ENCODE results near the gene FAM219A. TPM values are rescaled to one million over a fixed set of nuclear protein-coding genes. Genes with fewer than 3 reads are reported as not detected.

Gene FAM219A
- total RNA-seq, 2 donors from 2014 or later: 17.1 to 19.6 TPM

DNA sequence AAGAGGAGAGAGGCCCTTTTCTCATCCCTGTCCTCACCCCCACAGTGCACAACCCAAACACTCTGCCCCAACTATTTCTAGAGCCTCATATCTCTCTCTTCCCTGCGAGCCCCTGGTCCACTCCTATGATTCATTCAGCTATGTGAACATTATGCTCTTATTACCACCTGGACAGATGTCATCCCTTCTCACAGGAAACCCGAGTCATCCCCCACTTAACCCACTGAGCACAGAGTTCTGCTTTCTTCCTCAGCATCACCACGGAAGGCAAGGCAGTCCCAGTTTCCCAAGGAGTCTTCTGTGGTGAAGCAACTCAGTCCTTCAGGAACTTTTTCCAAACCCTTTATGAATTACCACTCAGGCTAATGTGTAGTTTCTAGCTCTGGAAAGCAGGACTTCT, 1.6 kb upstream of the FAM219A start:
- no peak for DNase-seq
- no peaks in the 10 kb centered on the region for H3K36me3 ChIP-seq (ENCODE audit: control insufficient read depth, insufficient read depth, low read length)
- no peak overlapping the region for H3K27ac ChIP-seq (ENCODE audit: low read depth, low read length)
- H3K9me3 ChIP-seq (ENCODE audit: control insufficient read depth, low read length): no peaks in the 10 kb centered on the region
- no peak overlapping the region for H3K4me3 Mint-ChIP-seq
- no peaks in the 10 kb centered on the region for H3K36me3 Mint-ChIP-seq (ENCODE audit: low read depth)
- H3K4me3 ChIP-seq (ENCODE audit: low read length): no peak overlapping the region
- TF ChIP-seq, protein P1, sequence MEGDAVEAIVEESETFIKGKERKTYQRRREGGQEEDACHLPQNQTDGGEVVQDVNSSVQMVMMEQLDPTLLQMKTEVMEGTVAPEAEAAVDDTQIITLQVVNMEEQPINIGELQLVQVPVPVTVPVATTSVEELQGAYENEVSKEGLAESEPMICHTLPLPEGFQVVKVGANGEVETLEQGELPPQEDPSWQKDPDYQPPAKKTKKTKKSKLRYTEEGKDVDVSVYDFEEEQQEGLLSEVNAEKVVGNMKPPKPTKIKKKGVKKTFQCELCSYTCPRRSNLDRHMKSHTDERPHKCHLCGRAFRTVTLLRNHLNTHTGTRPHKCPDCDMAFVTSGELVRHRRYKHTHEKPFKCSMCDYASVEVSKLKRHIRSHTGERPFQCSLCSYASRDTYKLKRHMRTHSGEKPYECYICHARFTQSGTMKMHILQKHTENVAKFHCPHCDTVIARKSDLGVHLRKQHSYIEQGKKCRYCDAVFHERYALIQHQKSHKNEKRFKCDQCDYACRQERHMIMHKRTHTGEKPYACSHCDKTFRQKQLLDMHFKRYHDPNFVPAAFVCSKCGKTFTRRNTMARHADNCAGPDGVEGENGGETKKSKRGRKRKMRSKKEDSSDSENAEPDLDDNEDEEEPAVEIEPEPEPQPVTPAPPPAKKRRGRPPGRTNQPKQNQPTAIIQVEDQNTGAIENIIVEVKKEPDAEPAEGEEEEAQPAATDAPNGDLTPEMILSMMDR (conservative IDR thresholded peaks at IDR 0.05): no peak
- no peaks in the 10 kb centered on the region for H3K9me3 Mint-ChIP-seq
- H3K4me1 ChIP-seq (ENCODE audit: control insufficient read depth, insufficient read depth, low read length): no peaks in the 10 kb centered on the region
- no peak overlapping the region for H3K27ac Mint-ChIP-seq
- no peak overlapping the region for H3K9ac ChIP-seq (ENCODE audit: extremely low read depth, low read length, poor library complexity, severe bottlenecking)
- H3K4me1 Mint-ChIP-seq: peaks cover 31% of the 10 kb centered on the region
- 88 to 100% methylated on average over 2 to 3 of the region's 3 CpGs for WGBS, 2 experiments (ENCODE audit: insufficient coverage in 1 of 2, insufficient read length in 1 of 2)
- peaks cover 8% of the 10 kb centered on the region for H3K27me3 ChIP-seq (ENCODE audit: control insufficient read depth, insufficient read depth, low read length, poor library complexity, severe bottlenecking)
- peaks cover 16% of the 10 kb centered on the region for H3K27me3 Mint-ChIP-seq (ENCODE audit: insufficient read depth)

- Histone ChIP-seq H3K27ac (ENCODE audit: low read depth, low read length) (no peak overlapping the region), H3K4me3 (ENCODE audit: low read length) (no peak overlapping the region), H3K4me1 (ENCODE audit: control insufficient read depth, insufficient read depth, low read length) (no peaks in the 10 kb centered on the region), H3K36me3 (ENCODE audit: control insufficient read depth, insufficient read depth, low read length) (no peaks in the 10 kb centered on the region), H3K9ac (ENCODE audit: extremely low read depth, low read length, poor library complexity, severe bottlenecking) (no peak overlapping the region), H3K9me3 (ENCODE audit: control insufficient read depth, low read length) (no peaks in the 10 kb centered on the region), H3K27me3 (ENCODE audit: control insufficient read depth, insufficient read depth, low read length, poor library complexity, severe bottlenecking) (peaks cover 8% of the 10 kb centered on the region)
- WGBS, 2 experiments (ENCODE audit: insufficient coverage in 1 of 2, insufficient read length in 1 of 2): 89 to 96% methylated on average over 14 of the region's 14 CpGs
- H3K27me3 Mint-ChIP-seq (ENCODE audit: insufficient read depth): peaks cover 16% of the 10 kb centered on the region
- H3K9me3 Mint-ChIP-seq: no peaks in the 10 kb centered on the region
- H3K36me3 Mint-ChIP-seq (ENCODE audit: low read depth): no peaks in the 10 kb centered on the region
- peaks cover 31% of the 10 kb centered on the region for H3K4me1 Mint-ChIP-seq
- H3K4me3 Mint-ChIP-seq: peak overlapping the region; percentile 79
- DNase-seq: no peak
- H3K27ac Mint-ChIP-seq: no peak overlapping the region
- TF ChIP-seq, protein P1 (conservative IDR thresholded peaks at IDR 0.05): no peak
These were observed 986 bp upstream of the FAM219A start for GRCh38 chr9:34459356-34459755.

GRCh38 chr9:34458959-34459340, 580 bp upstream of the FAM219A start:
- no peak overlapping the region for H3K9ac ChIP-seq (ENCODE audit: extremely low read depth, low read length, poor library complexity, severe bottlenecking)
- H3K27me3 ChIP-seq (ENCODE audit: control insufficient read depth, insufficient read depth, low read length, poor library complexity, severe bottlenecking): peaks cover 8% of the 10 kb centered on the region
- no peak overlapping the region for H3K27ac ChIP-seq (ENCODE audit: low read depth, low read length)
- DNase-seq: no peak
- H3K9me3 ChIP-seq (ENCODE audit: control insufficient read depth, low read length): no peaks in the 10 kb centered on the region
- peak overlapping the region; percentile 79 for H3K4me3 Mint-ChIP-seq
- H3K36me3 Mint-ChIP-seq (ENCODE audit: low read depth): no peaks in the 10 kb centered on the region
- peak overlapping the region; percentile 70 for H3K4me3 ChIP-seq (ENCODE audit: low read length)
- H3K4me1 Mint-ChIP-seq: peaks cover 31% of the 10 kb centered on the region
- TF ChIP-seq, protein P1 (conservative IDR thresholded peaks at IDR 0.05): no peak
- H3K27ac Mint-ChIP-seq: peak overlapping the region; percentile 31
- WGBS, 2 experiments (ENCODE audit: insufficient coverage in 1 of 2, insufficient read length in 1 of 2): 45 to 50% methylated on average over 11 of the region's 11 CpGs
- no peaks in the 10 kb centered on the region for H3K9me3 Mint-ChIP-seq
- no peaks in the 10 kb centered on the region for H3K4me1 ChIP-seq (ENCODE audit: control insufficient read depth, insufficient read depth, low read length)
- H3K36me3 ChIP-seq (ENCODE audit: control insufficient read depth, insufficient read depth, low read length): no peaks in the 10 kb centered on the region
- peaks cover 16% of the 10 kb centered on the region for H3K27me3 Mint-ChIP-seq (ENCODE audit: insufficient read depth)

Measured in endodermal cell (in vitro differentiated cells).